Osteoblast (primary cell): Measurements from ENCODE around the gene KRTAP10-6. TPM values are rescaled to one million over a fixed set of nuclear protein-coding genes. Genes with fewer than 3 reads are reported as not detected.
"Not testable (repeated sequence)": the region's sequence is repeated elsewhere in the genome, so short reads cannot be mapped to it uniquely, and the experiment has no call there.

Source experiments
- DNase-seq: peaks from one replicate; pipeline ENCODE4 v3.0.0; 2011; ENCODE audit warnings: low spot score, mixed read lengths; ENCODE audit not compliant: insufficient read length; ENCODE audit errors: missing footprints
- H2AFZ ChIP-seq: 2 replicates; pipeline ENCODE4 v1.6.0; 2011; ENCODE audit warnings: mild to moderate bottlenecking, low read length
- H3K27ac ChIP-seq: 2 replicates; pipeline ENCODE4 v1.5.1; 2011; ENCODE audit warnings: mild to moderate bottlenecking, low read depth, low read length, moderate library complexity
- H3K27me3 ChIP-seq: 2 replicates; pipeline ENCODE4 v1.6.0; 2012; ENCODE audit warnings: mild to moderate bottlenecking, control low read depth, inconsistent platforms, low read length, moderate library complexity; ENCODE audit not compliant: insufficient read depth
- H3K36me3 ChIP-seq: 2 replicates; pipeline ENCODE4 v1.5.1; 2011; ENCODE audit warnings: mild to moderate bottlenecking, low read length, control low read depth, moderate library complexity; ENCODE audit not compliant: insufficient read depth
- H3K4me1 ChIP-seq: 2 replicates; pipeline ENCODE4 v1.5.1; 2011; ENCODE audit warnings: mild to moderate bottlenecking, low read length, control low read depth, moderate library complexity; ENCODE audit not compliant: insufficient read depth
- H3K4me2 ChIP-seq: 2 replicates; pipeline ENCODE4 v1.6.0; 2011; ENCODE audit warnings: mild to moderate bottlenecking, low read length; ENCODE audit not compliant: insufficient read depth
- H3K4me3 ChIP-seq: fragments of 200-600 bp; sonication (generic); 3 replicates; pipeline ENCODE4 v1.5.1; 2012; ENCODE audit warnings: mild to moderate bottlenecking, low read length, inconsistent platforms; ENCODE audit not compliant: insufficient read depth
- H3K79me2 ChIP-seq: 2 replicates; pipeline ENCODE4 v1.6.0; 2012; ENCODE audit warnings: mild to moderate bottlenecking, low read length, control low read depth, inconsistent platforms; ENCODE audit not compliant: insufficient read depth
- H3K9me3 ChIP-seq: 2 replicates; pipeline ENCODE4 v1.5.1; 2011; ENCODE audit warnings: low read depth, low read length, control low read depth
- H4K20me1 ChIP-seq: 2 replicates; pipeline ENCODE4 v1.6.0; 2012; ENCODE audit warnings: mild to moderate bottlenecking, low read length, control low read depth; ENCODE audit not compliant: insufficient read depth
- total RNA-seq: library from RNA; depleted of rRNA; stranded (reverse); fragments of >200 nt; gene quantifications from 2 replicates; pipeline ENCODE4 v1.2.3, GENCODE V29; 2012
- TF ChIP-seq, protein P1 (sequence below): IDR thresholded peaks from 2 replicates; pipeline ENCODE4 v1.5.1; 2011; ENCODE audit warnings: mild to moderate bottlenecking, low read depth, low read length, moderate library complexity; ENCODE audit errors: extremely low read depth

Gene KRTAP10-6
- total RNA-seq, 1 donor, result not detected

DNA sequence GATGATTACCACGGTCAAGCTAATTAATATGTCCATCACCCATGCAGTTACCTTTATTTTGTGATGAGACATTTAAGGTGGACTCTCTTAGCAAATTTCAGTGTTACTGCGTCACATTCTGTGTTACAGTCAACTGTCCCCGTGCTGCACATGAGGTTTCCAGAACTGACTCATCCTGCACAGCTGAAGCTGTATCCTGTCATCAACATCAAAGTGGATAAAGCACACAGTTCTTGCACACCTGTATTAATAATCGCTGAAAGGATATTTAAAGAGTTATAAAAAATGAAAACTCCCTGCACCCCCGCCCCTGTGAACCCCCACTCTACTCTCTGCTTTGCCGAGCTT is 8.5 kb downstream of the KRTAP10-6 start:
- Histone ChIP-seq H3K9me3 (no peaks in the 10 kb centered on the region), H3K79me2 (no peaks in the 10 kb centered on the region), H3K4me2 (no peak overlapping the region), H2AFZ (no peak overlapping the region), H4K20me1 (no peaks in the 10 kb centered on the region), H3K27ac (no peak overlapping the region), H3K27me3 (no peaks in the 10 kb centered on the region), H3K36me3 (no peaks in the 10 kb centered on the region), H3K4me3 (no peak overlapping the region), H3K4me1 (no peaks in the 10 kb centered on the region)
- no peak for DNase-seq
- TF ChIP-seq, protein P1, sequence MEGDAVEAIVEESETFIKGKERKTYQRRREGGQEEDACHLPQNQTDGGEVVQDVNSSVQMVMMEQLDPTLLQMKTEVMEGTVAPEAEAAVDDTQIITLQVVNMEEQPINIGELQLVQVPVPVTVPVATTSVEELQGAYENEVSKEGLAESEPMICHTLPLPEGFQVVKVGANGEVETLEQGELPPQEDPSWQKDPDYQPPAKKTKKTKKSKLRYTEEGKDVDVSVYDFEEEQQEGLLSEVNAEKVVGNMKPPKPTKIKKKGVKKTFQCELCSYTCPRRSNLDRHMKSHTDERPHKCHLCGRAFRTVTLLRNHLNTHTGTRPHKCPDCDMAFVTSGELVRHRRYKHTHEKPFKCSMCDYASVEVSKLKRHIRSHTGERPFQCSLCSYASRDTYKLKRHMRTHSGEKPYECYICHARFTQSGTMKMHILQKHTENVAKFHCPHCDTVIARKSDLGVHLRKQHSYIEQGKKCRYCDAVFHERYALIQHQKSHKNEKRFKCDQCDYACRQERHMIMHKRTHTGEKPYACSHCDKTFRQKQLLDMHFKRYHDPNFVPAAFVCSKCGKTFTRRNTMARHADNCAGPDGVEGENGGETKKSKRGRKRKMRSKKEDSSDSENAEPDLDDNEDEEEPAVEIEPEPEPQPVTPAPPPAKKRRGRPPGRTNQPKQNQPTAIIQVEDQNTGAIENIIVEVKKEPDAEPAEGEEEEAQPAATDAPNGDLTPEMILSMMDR, result no peak

DNA sequence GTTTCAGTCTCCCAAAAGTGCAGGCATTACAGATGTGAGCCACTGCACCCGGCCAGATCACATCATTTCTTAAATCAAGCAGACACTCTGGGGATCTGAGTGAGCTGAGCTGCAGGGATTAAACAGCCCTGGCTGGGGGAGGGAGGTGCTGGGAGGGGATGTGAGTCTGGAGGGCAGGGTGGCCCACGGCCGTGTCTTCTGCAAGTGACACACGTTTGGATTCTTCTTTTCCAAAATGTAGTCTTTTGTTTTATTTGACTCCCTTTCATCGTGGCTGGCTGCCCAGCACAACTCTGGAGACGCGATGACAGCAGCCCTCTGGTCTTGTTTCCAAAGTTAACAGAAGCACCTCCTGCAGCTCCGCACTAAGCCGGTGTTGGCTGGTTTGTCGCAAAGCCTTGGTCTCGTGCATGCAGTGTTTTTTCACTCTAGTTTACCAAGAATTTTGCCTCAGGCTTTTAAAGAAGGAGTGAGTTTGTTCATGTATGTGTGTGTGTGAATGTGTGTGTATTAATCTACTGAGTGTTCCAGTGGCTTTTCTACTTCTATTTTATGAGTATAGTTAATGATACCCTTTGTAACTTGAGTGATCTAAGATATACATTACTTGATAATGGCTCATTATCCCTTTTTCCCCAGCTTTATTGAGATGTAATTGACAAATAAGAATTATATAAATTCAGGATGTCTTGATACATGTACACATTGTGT is 9.1 kb downstream of the KRTAP10-6 start:
- Histone ChIP-seq H3K4me1 (no peaks in the 10 kb centered on the region), H3K27me3 (no peaks in the 10 kb centered on the region)
- DNase-seq, result no peak

DNA sequence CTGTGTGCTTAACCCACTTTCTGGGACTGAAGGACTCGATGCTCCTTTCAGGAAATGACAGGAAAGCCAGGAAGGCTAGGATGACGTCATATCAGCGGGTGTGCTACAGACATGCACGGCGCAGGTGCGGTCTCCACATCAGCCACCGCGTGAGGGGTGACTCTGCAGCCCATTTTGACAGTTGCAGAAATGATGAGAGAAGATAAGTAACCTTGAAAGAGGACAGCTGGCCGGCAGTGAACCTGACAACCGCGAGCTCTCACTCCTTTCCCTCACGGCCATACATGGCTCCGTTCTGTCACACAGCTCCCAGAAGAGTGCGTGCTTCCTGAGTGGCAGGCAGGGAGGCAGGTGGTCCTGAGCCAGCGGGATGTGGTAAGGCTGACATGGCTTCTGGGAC is 10.2 kb downstream of the KRTAP10-6 start:
- TF ChIP-seq, protein P1, result no peak
- Histone ChIP-seq H3K4me1 (no peaks in the 10 kb centered on the region), H3K4me3 (no peak overlapping the region), H3K4me2 (no peak overlapping the region), H3K9me3 (no peaks in the 10 kb centered on the region), H3K79me2 (no peaks in the 10 kb centered on the region), H2AFZ (no peak overlapping the region), H3K36me3 (no peaks in the 10 kb centered on the region), H4K20me1 (no peaks in the 10 kb centered on the region), H3K27me3 (no peaks in the 10 kb centered on the region), H3K27ac (no peak overlapping the region)
- DNase-seq, result no peak

More for the DNA sequence above, 9.1 kb downstream of the KRTAP10-6 start:
- H3K27ac ChIP-seq, result no peak overlapping the region
- H3K79me2 ChIP-seq, result no peaks in the 10 kb centered on the region
- no peak overlapping the region for H3K4me3 ChIP-seq
- no peaks in the 10 kb centered on the region for H3K9me3 ChIP-seq
- H2AFZ ChIP-seq, result no peak overlapping the region
- no peak overlapping the region for H3K4me2 ChIP-seq
- TF ChIP-seq, protein P1, result no peak
- H3K36me3 ChIP-seq, result no peaks in the 10 kb centered on the region
- no peaks in the 10 kb centered on the region for H4K20me1 ChIP-seq

DNA sequence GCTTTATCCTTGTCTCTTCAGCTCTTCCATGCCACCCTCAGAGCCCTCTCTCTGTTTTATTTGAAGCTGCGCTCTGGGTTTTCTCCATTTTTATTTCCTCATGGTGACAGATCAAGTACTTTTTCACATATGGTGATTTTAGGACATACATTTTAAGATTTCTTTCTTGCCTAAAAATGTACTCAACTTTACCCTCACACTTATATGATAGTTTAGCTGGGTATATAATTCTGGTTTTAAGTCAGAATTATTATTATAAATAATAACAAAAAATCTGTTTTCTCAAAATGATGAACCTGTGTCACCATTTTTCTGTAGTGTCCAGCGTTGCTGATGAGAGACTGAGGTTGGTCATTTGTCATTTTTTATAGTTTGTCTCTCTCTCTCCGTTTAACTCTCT is 11.1 kb downstream of the KRTAP10-6 start:
- Histone ChIP-seq H3K4me2 (no peak overlapping the region), H2AFZ (no peak overlapping the region), H3K27ac (no peak overlapping the region), H3K4me3 (no peak overlapping the region), H3K4me1 (no peaks in the 10 kb centered on the region), H4K20me1 (no peaks in the 10 kb centered on the region), H3K9me3 (no peaks in the 10 kb centered on the region), H3K27me3 (no peaks in the 10 kb centered on the region), H3K79me2 (no peaks in the 10 kb centered on the region), H3K36me3 (no peaks in the 10 kb centered on the region)
- no peak for DNase-seq
- TF ChIP-seq, protein P1, result no peak

DNA sequence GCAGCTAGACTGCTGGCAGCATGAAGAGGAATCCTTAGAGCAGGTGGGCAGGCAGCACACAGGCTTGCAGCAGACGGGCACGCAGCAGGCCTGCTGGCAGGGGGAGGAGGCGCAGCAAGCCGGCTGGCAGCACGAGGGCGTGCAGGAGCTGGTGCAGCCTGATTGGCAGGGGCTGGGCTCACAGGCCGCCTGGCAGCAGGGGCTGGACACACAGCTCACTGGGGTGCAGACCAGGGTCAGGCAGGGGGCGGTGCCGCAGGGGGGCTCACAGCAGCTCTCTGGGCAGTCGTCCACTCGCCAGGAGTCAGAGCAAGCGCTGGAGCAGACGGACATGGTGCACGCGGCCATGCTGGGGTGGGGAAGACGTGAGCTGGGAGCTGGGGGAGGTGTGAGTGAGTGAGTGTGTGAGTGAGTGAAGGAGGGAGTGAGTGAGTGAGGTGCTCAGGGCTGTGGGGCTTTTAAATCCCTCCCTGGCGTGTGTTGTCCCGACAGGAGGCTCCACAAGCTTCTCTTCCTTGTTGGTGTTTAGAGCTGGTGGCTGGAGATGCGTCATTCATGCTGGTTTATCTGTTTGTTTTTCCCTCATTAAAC is 12.0 kb downstream of the KRTAP10-6 start, which contains the start of gene KRTAP10-5:
Gene KRTAP10-5 (minus strand): TSS at position 374 of the 591 bp plus-strand sequence. CDS start 26 bp downstream, at position 348.
- not testable (repeated sequence) for H3K27me3 ChIP-seq, H3K4me2 ChIP-seq, H3K9me3 ChIP-seq, H2AFZ ChIP-seq, H3K79me2 ChIP-seq, H3K36me3 ChIP-seq, H3K4me3 ChIP-seq, H3K27ac ChIP-seq, DNase-seq, H3K4me1 ChIP-seq, H4K20me1 ChIP-seq
